Lung microvascular endothelial cell (primary cell): Measurements from ENCODE around the gene BCAS3. TPM values are rescaled to one million over a fixed set of nuclear protein-coding genes. Genes with fewer than 3 reads are reported as not detected.

Experiments
- DNase-seq, 2 donors: peaks; one replicate each; pipeline versions ENCODE4 v3.0.0 to v3.0.0-alpha.2; 2010; ENCODE audit warnings: low read depth in 2 of 2
- total RNA-seq: library from RNA; depleted of rRNA; stranded (reverse); fragments of >200 nt; gene quantifications from 2 replicates; pipeline ENCODE4 v1.2.1, GENCODE V29; 2014

BCAS3 gene
- total RNA-seq, 1 donor from 2014 or later: 17.9 TPM

DNA sequence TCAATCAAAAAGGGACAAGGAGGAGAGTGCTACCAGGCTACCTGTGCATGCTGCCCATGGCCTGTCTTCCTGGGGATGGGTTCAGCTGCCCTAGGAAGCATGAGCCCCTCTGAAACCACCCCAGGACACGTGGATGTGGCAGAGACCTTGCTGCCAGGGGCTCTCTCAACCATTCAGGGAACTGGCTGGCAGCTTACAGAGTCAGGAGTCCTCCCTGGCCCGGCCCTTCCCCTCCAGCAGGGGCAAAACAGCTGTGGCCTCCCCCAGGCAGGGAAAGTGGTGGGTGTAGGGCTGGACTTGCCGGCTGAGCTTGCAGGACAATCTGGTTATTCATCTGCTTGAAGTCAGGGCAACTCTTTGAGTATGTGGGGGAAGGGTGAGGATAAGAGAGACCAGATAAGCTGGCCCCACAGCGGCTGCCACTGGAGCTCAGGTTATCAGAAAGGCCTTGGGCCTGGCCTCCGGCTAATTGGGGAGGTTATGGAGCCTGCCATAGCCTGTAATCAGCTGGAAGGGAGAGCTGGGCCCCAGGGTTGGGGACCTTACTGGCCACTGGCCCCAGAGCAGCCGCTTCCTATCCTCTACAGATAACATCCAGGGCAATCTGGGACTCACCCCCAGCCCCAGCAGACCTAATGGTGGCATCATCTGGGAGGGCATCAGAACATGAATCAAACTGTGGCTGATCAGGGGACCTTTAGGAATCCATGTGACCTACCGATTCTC is 716.4 kb downstream of the BCAS3 start:
- no peak for DNase-seq

DNA sequence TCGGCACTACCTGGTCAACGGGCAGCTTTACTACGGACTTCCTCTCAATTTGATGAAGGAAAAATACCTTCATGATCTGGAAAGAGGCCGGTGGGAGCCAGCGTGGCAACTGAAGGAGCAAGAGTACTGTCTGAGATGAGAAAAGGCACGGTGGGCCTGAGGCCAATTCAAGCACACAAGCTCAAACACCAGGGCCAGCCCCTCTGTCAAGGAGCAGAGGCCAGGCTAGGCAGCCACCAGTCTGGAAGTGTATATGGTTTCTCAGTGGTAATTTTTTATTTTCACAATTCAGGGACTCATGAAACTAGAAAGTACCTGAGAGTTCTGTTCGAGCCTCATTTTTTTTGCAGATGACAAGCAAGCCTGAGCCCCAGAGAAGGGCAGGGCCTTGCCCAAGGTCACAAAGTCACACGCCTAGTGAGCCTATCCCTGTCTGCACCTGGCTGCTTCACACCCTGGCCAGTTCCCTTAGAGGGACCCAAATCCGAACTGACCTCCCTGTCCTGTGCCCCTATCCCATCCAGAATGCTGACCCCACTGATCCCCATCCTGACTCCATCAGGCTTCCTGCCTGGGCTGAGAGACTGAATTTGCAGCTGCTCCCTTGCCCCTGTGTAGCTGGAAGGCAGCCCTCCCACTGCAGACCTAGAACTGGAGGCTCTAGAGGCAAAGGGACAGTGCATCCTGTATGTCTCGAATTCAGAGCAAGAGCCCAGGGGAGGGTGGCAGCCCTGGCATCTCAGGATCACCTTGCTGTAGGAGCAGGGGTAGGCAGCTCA is 717.2 kb downstream of the BCAS3 start:
- DNase-seq: no peak

- no peak for DNase-seq
These were observed 717.8 kb downstream of the BCAS3 start for GRCh38 chr17:61395409-61395982.

- no peak for DNase-seq
These were observed 718.4 kb downstream of the BCAS3 start for GRCh38 chr17:61395983-61396585.

DNA sequence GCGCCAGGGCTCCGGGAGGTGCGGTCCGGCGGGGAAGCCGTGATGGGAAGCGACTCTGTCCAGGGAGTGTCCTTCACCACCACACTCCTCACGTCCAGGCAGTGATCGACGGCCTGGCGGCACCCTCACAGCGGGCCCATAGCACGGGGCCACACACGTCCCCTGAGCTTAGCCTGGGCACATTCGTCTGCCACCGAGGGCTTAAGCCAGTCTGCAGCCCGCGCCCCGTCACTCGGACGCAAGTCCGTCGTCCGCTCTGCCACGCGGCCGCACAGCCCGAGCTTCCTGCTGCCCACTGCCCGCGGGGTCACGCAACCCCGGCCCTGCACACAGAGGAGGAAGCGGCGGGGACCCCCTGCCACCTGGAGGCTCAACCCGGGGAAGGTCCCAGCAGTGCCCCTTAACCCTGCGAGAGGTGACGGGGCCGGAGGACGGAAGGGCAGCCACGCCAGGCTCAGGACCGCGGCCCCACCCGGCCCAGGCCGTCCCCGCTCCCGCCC is 719.0 kb downstream of the BCAS3 start:
- DNase-seq: no peak

DNA sequence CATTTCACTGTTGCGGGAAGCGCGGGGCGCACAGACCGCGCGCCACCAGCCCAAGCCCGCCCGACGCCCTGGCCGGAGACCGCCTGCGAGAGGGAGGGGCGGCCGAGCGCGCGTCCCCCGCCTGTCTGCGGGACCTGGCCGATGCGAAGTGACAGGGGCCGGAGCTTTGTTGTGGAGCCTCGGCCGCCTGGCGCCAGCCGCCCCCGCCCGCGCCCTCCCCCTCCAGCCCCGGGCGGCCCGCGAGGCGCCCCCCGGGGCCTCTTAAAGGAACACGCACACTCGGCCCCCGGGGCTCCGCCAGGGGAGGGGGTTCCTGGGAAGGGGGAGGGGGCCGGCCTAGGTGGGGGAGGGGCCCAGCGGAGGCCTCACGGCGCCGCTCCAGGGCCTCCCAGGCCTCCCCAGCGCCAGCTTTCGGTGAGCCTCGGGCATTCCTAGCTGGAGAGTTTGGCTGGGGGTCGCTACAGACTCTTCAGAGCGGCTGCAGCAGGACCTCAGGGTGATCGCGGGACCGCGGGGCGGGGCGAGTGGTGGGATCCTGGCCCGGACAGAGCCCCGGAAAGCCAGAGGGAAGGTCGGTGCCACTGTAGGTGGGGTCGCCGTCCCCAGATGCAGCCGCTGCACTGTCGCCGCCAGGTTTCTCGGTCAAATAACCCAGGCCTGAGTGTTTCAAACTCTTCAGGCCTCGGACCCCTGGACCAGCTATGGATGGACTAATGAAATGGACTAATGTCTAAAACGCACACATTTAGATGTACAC is 719.6 kb downstream of the BCAS3 start:
- DNase-seq: no peak

DNA sequence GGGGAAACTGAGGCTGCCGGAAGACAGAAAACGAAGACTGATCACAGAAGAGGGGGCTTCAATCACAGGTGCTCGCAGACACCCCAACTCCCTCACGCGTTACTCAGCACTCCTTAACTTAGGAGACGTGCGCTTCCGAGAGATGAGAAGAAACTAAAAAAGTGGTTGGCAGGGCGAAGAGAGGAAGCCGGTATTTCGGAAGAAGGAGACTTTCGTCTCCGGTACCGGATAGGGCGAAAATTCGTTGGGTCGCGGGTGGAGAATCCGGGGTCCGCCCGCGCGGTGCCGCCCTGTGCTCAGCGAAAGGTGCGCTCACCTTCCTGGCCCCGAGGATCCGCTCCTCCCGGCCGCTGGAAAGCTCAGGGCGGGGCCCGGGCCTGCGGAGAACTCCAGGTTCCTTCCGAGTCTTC is 721.1 kb downstream of the BCAS3 start:
- DNase-seq: no peak

DNA sequence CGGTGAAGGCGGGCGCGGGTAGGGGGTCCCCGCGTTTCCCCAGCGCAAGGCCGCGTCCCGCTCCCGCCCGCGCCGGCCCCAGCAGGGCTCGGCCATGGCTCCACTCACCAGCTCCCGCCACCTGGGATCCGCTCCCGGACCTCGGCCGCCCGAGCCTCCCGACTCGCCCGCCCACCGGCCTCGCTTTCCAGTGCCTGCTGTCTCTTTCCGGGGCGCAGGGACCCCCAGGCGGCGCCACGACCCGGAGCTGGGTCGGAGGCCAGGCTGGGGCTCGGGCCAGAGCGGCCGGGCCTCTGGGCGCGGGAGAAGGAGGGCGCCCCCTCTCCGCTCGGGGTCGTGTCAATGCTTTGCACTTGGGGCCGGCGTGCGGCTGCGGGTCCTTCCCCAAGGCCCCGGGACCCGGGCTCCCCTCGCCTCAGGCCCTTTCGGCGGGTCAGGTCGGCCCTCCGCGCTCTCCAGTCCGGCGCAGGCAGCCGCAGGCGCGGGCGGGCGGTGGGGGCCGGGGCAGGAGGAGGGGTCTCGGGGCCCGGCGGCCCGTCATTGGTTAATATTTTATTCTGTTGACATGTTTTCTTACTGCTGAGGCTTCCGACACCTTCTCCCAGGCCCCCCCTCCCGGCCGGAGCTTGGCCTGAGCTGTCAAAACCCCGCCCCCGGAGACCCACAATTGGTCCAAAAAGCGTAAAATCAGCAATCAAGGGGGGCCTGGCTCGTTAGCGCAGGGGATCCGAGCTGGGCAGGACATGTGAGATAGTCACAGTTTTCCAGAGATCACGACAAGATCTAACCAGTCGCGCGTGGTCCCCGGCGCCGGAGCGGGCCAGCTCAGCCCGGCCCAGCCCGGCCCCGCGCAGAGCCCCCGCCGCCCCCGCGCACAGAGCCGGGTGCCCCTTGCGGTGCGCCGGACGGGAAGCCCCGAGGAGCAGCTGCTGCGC is 721.7 kb downstream of the BCAS3 start, which contains the start of gene TBX2:
TSS of gene TBX2 (plus strand) at position 713 of the 935 bp plus-strand sequence. CDS start 334 bp downstream, outside the sequence.
- no peak for DNase-seq

DNA sequence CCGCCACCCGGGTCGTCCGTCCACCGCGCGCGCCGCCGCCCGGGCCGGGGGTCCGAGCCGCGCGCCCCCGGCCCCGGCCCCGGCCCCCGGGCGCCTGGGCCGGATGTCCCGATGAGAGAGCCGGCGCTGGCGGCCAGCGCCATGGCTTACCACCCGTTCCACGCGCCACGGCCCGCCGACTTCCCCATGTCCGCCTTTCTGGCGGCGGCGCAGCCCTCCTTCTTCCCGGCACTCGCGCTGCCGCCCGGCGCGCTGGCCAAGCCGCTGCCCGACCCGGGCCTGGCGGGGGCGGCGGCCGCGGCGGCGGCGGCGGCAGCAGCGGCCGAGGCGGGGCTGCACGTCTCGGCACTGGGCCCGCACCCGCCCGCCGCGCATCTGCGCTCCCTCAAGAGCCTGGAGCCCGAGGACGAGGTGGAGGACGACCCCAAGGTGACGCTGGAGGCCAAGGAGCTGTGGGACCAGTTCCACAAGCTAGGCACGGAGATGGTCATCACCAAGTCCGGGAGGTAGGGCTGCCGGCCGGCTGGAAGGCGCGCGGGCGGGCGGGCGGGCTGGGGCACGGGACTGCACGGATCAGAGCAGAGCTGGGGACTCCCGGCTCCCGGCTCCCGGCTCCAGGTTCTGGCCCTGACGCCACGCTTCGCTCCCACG is 722.5 kb downstream of the BCAS3 start:
- no peak for DNase-seq

DNA sequence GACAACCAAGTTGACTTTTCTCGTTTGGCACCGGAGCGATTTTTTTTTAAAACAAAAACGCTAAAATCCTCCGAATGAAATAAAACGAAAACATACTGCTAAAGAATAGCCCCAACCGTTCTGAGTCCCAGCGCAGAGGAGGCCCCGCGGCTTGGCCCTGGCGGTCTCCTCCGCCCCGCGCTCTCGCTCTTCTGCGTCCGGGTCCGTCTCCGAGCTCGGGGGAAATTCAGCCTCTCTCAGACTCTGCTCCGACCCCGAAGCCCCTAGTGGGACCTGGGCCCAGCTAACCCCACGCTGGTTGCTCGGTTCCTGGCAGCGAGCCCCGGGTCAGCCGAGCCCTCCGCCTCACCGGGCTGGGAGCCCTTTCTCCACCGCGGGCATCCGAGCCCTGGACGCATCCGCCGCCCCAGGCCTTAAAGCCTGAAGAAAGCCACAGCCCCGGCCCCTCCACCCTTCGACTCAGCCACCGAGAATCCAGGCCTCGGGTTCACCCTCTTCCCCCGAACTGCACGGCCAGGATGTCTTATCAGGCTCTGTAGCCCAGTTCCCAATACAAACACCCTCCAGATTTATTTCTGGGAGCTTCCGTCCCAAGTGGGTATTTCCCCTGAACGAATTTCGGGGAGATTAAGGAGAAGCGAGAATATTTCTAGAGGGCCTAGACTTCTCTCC is 723.2 kb downstream of the BCAS3 start:
- DNase-seq: no peak

- DNase-seq: no peak
These were observed 723.9 kb downstream of the BCAS3 start for GRCh38 chr17:61401389-61402072.

DNA sequence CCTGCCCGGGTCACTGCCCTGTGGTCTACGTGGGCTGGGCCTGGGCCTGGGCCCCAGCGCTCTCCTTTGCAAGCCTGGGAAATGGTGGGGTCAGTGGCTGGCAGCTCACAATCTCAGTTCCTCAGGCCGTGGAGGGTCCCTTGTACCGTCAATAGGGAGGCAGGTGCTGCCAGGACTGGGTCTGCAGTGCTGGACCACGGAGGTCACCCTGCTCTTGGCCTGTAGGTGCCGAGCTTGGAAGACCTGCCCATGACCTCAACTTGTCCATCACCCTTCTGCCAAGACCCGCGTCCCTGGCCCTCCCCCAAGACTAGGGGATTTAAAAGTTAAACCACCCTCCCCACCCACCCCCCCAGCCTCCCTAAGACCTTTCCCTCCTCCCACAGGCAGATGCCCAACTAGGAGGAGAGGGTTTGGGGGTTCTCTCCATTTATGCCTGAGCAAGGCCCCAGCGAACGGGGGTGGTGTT is 724.5 kb downstream of the BCAS3 start:
- no peak for DNase-seq

- no peak for DNase-seq
These were observed 725.5 kb downstream of the BCAS3 start for GRCh38 chr17:61402978-61403800.

- DNase-seq: no peak
These were observed 726.4 kb downstream of the BCAS3 start for GRCh38 chr17:61403801-61404662.

DNA sequence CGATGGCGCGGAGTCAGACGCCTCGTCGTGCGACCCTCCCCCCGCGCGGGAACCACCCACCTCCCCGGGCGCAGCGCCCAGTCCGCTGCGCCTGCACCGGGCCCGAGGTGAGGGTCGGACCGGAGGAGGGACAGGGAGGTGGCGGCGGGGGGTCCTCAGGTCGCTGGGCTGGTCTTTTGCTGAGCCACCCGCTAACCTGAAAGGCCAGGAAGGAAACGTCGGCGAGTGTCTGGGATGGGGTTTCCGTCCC is 726.9 kb downstream of the BCAS3 start:
- no peak for DNase-seq

DNA sequence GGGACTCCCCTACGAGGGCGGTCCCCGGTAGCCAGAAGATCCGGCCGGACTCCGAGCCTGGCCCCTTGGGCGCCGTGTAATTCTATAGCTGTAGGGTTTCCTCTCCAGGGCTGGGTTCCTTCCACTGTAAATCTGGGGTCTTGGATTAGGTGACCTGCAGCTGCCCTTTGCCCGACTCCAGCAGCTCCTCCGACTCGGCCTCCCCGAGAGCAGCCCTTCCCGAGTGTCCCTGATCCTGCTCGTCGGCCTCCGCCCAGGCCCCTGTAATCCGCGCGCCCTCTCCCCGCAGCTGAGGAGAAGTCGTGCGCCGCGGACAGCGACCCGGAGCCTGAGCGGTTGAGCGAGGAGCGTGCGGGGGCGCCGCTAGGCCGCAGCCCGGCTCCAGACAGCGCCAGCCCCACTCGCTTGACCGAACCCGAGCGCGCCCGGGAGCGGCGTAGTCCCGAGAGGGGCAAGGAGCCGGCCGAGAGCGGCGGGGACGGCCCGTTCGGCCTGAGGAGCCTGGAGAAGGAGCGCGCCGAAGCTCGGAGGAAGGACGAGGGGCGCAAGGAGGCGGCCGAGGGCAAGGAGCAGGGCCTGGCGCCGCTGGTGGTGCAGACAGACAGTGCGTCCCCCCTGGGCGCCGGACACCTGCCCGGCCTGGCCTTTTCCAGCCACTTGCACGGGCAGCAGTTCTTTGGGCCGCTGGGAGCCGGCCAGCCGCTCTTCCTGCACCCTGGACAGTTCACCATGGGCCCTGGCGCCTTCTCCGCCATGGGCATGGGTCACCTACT is 727.4 kb downstream of the BCAS3 start:
- DNase-seq: no peak
